SU-DHL-6 (cell line): ENCODE data around the gene AEBP1.
"Not testable (repeated sequence)": the region's sequence is repeated elsewhere in the genome, so short reads cannot be mapped to it uniquely, and the experiment has no call there.

ENCODE experiments used
- EZH2phosphoT487 ChIP-seq: fragments of 200-600 bp; sonication (generic), shearing (Covaris generic); conservative IDR thresholded peaks from 2 replicates; pipeline ENCODE4 v1.6.1; 2018; ENCODE audit warnings: mild to moderate bottlenecking, antibody characterized with exemption, low read length, moderate library complexity, mixed read lengths
- TF ChIP-seq, protein P1 (sequence below): fragments of 200-600 bp; sonication (generic); IDR thresholded peaks from one replicate; pipeline ENCODE4 v1.5.1; 2017; ENCODE audit warnings: antibody characterized with exemption, mild to moderate bottlenecking, low read length, moderate library complexity; ENCODE audit not compliant: insufficient read depth, poor library complexity, severe bottlenecking

DNA sequence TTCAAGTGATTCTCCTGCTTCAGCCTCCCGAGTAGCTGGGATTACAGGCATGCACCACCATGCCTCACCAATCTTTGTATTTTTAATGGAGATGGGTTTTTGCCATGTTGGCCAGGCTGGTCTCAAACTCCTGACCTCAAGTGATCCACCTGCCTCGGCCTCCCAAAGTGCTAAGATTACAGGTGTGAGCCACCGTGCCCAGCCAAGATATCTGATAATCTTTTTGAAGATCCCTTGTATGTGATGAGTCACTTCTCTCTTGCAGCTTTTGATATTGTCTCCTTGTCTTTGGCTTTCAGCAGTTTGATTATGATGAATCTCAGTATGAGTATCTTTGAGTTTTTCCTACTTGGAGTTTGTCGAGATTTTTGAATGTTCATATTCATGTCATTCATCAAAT lies 22.4 kb downstream of the AEBP1 start:
- TF ChIP-seq, protein P1, sequence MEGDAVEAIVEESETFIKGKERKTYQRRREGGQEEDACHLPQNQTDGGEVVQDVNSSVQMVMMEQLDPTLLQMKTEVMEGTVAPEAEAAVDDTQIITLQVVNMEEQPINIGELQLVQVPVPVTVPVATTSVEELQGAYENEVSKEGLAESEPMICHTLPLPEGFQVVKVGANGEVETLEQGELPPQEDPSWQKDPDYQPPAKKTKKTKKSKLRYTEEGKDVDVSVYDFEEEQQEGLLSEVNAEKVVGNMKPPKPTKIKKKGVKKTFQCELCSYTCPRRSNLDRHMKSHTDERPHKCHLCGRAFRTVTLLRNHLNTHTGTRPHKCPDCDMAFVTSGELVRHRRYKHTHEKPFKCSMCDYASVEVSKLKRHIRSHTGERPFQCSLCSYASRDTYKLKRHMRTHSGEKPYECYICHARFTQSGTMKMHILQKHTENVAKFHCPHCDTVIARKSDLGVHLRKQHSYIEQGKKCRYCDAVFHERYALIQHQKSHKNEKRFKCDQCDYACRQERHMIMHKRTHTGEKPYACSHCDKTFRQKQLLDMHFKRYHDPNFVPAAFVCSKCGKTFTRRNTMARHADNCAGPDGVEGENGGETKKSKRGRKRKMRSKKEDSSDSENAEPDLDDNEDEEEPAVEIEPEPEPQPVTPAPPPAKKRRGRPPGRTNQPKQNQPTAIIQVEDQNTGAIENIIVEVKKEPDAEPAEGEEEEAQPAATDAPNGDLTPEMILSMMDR, result not testable (repeated sequence)
- not testable (repeated sequence) for TF ChIP-seq EZH2phosphoT487
